B cell (primary cell): ENCODE measurements around the gene COQ3.
"Not testable (repeated sequence)": the region's sequence is repeated elsewhere in the genome, so short reads cannot be mapped to it uniquely, and the experiment has no call there.

Source experiments
- CTCF ChIP-seq: fragments of 200-600 bp; IDR thresholded peaks from one replicate; pipeline ENCODE4 v1.8.0; 2022; ENCODE audit warnings: antibody characterized with exemption, mild to moderate bottlenecking
- EZH2 ChIP-seq: IDR thresholded peaks from 2 replicates; pipeline ENCODE4 v1.6.1; 2012; ENCODE audit warnings: borderline replicate concordance, low read depth, mild to moderate bottlenecking, moderate library complexity, low read length; ENCODE audit not compliant: insufficient read depth, poor library complexity, severe bottlenecking

DNA sequence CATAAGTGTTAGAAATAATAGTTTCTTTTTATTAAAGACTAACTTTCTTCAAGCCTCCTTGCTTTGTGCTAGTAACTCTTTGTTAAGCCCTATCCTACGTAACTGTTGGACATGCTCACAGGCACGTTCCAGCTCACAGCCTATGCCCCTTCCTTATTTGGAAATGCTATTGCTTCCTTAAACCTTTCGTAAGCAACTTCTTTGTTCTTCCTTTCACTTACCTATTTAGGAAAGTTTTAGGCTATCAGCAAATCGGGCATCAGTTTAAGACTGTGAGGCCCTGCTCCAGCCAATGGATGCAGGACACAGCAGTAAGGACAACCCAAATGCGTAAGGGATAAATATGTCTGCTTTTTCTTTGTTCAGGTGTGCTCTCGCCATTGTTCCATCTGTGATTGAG is 58.7 kb downstream of the COQ3 start:
- not testable (repeated sequence) for TF ChIP-seq CTCF, EZH2
